ENCODE results near the gene KLHDC8B.
"Not testable (repeated sequence)": the region's sequence is repeated elsewhere in the genome, so short reads cannot be mapped to it uniquely, and the experiment has no call there.

The KLHDC8B gene

GRCh38 chr3:49217688-49218470 lies 46.5 kb downstream of the KLHDC8B start:
- H3F3A ChIP-seq (ENCODE audit: insufficient read depth, low read length) = no peaks in the 10 kb centered on the region
- H3K79me2 ChIP-seq (ENCODE audit: insufficient read depth, low read length) = no peaks in the 10 kb centered on the region
- H2AFZ ChIP-seq (ENCODE audit: low read length) = no peak overlapping the region
- no peaks in the 10 kb centered on the region for H4K20me1 ChIP-seq (ENCODE audit: insufficient read depth, low read length)
- no peak overlapping the region for H3K9ac ChIP-seq (ENCODE audit: low read length)
- H3K4me3 ChIP-seq (ENCODE audit: low read depth, low read length, poor library complexity, severe bottlenecking) = no peak overlapping the region
- H3K36me3 ChIP-seq (ENCODE audit: insufficient read depth, low read length) = no peaks in the 10 kb centered on the region
- peaks cover 8% of the 10 kb centered on the region; the same call in 1 of the 2 replicates for H3K9me3 ChIP-seq (ENCODE audit: low read length)
- H3K27ac ChIP-seq (ENCODE audit: low read depth, low read length, poor library complexity, severe bottlenecking) = no peak overlapping the region
- TF ChIP-seq, protein P1, sequence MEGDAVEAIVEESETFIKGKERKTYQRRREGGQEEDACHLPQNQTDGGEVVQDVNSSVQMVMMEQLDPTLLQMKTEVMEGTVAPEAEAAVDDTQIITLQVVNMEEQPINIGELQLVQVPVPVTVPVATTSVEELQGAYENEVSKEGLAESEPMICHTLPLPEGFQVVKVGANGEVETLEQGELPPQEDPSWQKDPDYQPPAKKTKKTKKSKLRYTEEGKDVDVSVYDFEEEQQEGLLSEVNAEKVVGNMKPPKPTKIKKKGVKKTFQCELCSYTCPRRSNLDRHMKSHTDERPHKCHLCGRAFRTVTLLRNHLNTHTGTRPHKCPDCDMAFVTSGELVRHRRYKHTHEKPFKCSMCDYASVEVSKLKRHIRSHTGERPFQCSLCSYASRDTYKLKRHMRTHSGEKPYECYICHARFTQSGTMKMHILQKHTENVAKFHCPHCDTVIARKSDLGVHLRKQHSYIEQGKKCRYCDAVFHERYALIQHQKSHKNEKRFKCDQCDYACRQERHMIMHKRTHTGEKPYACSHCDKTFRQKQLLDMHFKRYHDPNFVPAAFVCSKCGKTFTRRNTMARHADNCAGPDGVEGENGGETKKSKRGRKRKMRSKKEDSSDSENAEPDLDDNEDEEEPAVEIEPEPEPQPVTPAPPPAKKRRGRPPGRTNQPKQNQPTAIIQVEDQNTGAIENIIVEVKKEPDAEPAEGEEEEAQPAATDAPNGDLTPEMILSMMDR (IDR thresholded peaks at IDR 0.05; ENCODE audit: low read length) = no peak
- TF ChIP-seq EZH2 (IDR thresholded peaks at IDR 0.05; ENCODE audit: borderline replicate concordance, low read length) = no peak
- H3K4me1 ChIP-seq (ENCODE audit: insufficient read depth, low read length, severe bottlenecking) = no peaks in the 10 kb centered on the region
- H3K4me2 ChIP-seq (ENCODE audit: low read length) = no peak overlapping the region
- H3K9me2 ChIP-seq (ENCODE audit: low read depth, low read length) = no peaks in the 10 kb centered on the region
- 0 out of 2 replicates have a peak, but pooled peaks cover 2% of the 10 kb centered on the region for H3K27me3 ChIP-seq (ENCODE audit: insufficient read depth, low read length)

GRCh38 chr3:49218471-49218989 lies 47.1 kb downstream of the KLHDC8B start:
- not testable (repeated sequence) for H2AFZ ChIP-seq (ENCODE audit: low read length); H3K4me3 ChIP-seq (ENCODE audit: low read depth, low read length, poor library complexity, severe bottlenecking); H3K27me3 ChIP-seq (ENCODE audit: insufficient read depth, low read length); H3K9ac ChIP-seq (ENCODE audit: low read length); H4K20me1 ChIP-seq (ENCODE audit: insufficient read depth, low read length); H3K79me2 ChIP-seq (ENCODE audit: insufficient read depth, low read length); H3K27ac ChIP-seq (ENCODE audit: low read depth, low read length, poor library complexity, severe bottlenecking); H3F3A ChIP-seq (ENCODE audit: insufficient read depth, low read length); H3K4me1 ChIP-seq (ENCODE audit: insufficient read depth, low read length, severe bottlenecking); H3K36me3 ChIP-seq (ENCODE audit: insufficient read depth, low read length); H3K4me2 ChIP-seq (ENCODE audit: low read length); H3K9me2 ChIP-seq (ENCODE audit: low read depth, low read length); H3K9me3 ChIP-seq (ENCODE audit: low read length)

DNA sequence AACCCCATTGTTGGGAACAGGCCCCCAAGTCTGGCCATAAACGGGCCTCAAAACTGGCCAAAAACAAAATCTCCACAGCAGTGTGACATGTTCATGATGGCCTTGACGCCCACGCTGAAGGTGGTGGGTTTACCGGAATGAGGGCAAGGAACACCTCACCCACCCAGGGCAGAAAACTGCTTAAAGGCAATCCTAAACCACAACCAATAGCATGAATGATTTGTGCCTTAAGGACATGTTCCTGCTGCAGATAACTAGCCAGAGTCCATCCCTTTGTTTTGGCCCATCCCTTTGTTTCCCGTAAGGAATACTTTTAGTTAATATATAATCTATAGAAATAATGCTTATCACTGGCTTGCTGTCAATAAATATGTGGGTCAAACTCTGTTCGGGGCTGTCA lies 47.7 kb downstream of the KLHDC8B start:
- no peak for TF ChIP-seq EZH2 (IDR thresholded peaks at IDR 0.05; ENCODE audit: borderline replicate concordance, low read length)
- TF ChIP-seq, protein P1 (IDR thresholded peaks at IDR 0.05; ENCODE audit: low read length) = no peak
- no peaks in the 10 kb centered on the region for H3K79me2 ChIP-seq (ENCODE audit: insufficient read depth, low read length)
- no peaks in the 10 kb centered on the region for H3K36me3 ChIP-seq (ENCODE audit: insufficient read depth, low read length)
- H3K27me3 ChIP-seq (ENCODE audit: insufficient read depth, low read length) = 0 out of 2 replicates have a peak, but pooled peaks cover 4% of the 10 kb centered on the region
- H3K9me3 ChIP-seq (ENCODE audit: low read length) = peaks cover 3% of the 10 kb centered on the region; the same call in 1 of the 2 replicates
- no peak overlapping the region for H3K4me3 ChIP-seq (ENCODE audit: low read depth, low read length, poor library complexity, severe bottlenecking)
- H2AFZ ChIP-seq (ENCODE audit: low read length) = no peak overlapping the region
- H3K27ac ChIP-seq (ENCODE audit: low read depth, low read length, poor library complexity, severe bottlenecking) = no peak overlapping the region
- H3K9ac ChIP-seq (ENCODE audit: low read length) = no peak overlapping the region
- H3K4me1 ChIP-seq (ENCODE audit: insufficient read depth, low read length, severe bottlenecking) = no peaks in the 10 kb centered on the region
- no peaks in the 10 kb centered on the region for H4K20me1 ChIP-seq (ENCODE audit: insufficient read depth, low read length)
- no peaks in the 10 kb centered on the region for H3F3A ChIP-seq (ENCODE audit: insufficient read depth, low read length)
- H3K9me2 ChIP-seq (ENCODE audit: low read depth, low read length) = no peaks in the 10 kb centered on the region
- no peak overlapping the region for H3K4me2 ChIP-seq (ENCODE audit: low read length)

- H3F3A ChIP-seq (ENCODE audit: insufficient read depth, low read length); H3K79me2 ChIP-seq (ENCODE audit: insufficient read depth, low read length); H3K27me3 ChIP-seq (ENCODE audit: insufficient read depth, low read length); H3K4me2 ChIP-seq (ENCODE audit: low read length); H3K36me3 ChIP-seq (ENCODE audit: insufficient read depth, low read length); H3K9ac ChIP-seq (ENCODE audit: low read length); H3K9me2 ChIP-seq (ENCODE audit: low read depth, low read length); H3K27ac ChIP-seq (ENCODE audit: low read depth, low read length, poor library complexity, severe bottlenecking); H4K20me1 ChIP-seq (ENCODE audit: insufficient read depth, low read length); H3K4me3 ChIP-seq (ENCODE audit: low read depth, low read length, poor library complexity, severe bottlenecking); H3K9me3 ChIP-seq (ENCODE audit: low read length); H2AFZ ChIP-seq (ENCODE audit: low read length); H3K4me1 ChIP-seq (ENCODE audit: insufficient read depth, low read length, severe bottlenecking): not testable (repeated sequence)
Measured at GRCh38 chr3:49220985-49221563, 49.7 kb downstream of the KLHDC8B start.
